Glomerular visceral epithelial cell (primary cell): ENCODE measurements around the gene GCAT.

Experiments
- DNase-seq: peaks from one replicate; pipeline ENCODE4 v3.0.0-alpha.2; 2016; ENCODE audit errors: extremely low spot score

The GCAT gene

DNA sequence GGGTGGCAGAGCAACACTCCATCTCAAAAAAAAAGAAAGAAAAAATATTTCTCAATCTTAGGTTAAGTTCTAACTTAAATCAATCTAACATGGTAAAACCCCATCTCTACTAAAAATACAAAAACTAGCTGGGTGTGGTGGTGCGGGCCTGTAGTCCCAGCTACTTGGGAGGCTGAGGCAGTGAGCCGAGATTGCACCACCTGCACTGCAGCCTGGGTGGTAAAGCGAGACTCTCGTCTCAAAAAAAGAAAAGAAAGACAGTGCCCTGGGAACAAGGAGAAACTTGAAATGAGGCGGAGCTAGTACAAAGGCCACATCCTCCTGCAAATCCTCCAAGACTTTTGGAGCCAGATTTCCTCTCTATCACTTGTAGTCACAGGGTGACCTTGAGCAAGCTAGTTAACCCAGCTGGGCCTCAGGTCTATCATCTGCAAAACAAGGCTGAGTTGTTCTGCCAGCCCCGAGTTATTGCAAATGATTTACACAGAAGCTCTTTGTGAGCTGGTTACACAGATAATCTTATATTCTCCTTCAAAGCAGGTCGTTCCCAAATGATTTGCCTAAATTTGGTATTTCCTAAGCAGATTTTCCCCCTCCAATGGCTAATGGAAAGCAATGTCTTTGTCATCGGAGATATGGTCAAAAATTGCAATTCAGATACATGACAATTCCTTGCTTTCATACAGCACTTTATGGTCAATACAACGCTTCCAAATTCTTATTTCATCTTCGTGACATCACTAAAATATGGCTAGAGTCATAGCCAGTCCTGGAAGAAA is 34.5 kb downstream of the GCAT start:
- DNase-seq, result no peak

DNA sequence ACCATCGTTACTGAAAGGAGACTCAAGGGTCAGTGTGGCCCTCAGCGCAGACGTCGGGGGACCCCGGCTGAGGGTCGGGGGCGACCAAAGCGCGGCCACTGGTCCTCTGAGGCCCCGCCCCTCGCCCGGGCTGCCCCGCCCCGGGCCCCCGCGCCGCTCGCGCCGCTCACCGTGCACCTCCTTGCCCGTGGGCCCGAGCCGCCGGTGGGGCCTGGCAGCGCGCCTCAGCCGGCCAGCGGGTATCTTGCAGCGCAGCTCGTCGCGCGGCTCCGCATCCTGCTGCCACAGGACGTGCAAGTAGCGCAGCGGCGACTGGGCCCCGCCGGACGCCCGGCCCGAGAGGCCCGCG is 36.0 kb downstream of the GCAT start:
- DNase-seq, result no peak

DNA sequence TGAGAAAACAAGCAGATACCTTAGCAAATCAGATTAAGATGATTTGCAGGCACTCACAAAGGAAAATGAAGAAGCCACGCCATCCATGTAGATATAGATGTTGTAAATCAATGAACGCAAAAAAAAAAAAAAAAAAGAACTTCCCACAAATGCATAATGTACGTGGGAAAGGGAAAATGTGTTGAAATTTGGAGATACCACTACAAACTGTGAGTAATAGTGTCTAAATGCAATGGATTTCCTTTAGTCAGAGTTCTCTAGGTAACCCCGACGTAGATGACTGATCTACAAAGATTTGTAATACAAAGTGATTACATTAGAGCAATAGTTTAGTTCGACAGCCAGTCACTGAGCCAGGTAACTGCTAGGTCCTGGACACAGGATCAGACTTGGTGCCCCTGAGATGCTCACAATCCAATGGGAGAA is 37.2 kb downstream of the GCAT start:
- DNase-seq, result no peak

DNA sequence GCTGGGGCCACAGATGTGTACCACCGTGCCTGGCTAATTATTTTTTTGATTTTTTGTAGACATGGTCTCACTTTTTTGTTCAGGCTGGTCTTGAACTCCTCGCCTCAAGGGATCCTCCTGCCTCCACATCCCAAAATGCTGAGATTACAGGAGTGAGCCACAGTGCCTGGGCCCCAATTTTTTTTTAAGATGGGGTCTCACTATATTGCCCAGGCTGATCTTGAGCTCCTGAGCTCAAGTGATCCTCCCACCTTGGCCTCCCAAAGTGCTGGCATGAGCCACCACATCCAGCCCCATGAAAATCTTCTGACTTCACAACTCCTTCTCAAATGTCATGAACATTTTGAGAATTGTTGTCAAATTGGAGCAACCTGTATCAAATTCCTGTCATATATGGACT is 38.7 kb downstream of the GCAT start:
- no peak for DNase-seq

DNA sequence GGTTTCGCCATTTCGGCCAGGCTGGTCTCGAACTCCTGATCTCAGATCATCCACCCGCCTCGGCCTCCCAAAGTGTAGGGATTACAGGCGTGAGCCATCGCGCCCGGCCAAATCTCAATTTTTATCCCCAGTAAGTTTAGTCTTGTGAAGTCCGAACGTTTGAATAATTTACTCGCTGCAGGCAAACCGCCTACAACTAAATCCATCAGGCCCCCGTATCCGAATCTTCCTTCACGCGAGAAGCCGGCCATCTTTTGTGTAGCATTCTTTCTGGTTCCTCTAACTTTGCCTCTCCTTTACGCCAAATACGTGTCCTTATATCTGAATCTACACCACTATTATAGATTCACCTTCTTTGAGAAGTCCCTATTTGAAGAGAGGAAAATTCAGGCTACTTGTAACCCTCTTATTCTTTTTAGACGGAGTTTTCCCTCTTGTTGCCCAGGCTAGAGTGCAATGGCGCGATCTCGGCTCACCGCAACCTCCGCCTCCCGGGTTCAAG is 40.9 kb downstream of the GCAT start:
- DNase-seq, result peak; percentile 22

DNA sequence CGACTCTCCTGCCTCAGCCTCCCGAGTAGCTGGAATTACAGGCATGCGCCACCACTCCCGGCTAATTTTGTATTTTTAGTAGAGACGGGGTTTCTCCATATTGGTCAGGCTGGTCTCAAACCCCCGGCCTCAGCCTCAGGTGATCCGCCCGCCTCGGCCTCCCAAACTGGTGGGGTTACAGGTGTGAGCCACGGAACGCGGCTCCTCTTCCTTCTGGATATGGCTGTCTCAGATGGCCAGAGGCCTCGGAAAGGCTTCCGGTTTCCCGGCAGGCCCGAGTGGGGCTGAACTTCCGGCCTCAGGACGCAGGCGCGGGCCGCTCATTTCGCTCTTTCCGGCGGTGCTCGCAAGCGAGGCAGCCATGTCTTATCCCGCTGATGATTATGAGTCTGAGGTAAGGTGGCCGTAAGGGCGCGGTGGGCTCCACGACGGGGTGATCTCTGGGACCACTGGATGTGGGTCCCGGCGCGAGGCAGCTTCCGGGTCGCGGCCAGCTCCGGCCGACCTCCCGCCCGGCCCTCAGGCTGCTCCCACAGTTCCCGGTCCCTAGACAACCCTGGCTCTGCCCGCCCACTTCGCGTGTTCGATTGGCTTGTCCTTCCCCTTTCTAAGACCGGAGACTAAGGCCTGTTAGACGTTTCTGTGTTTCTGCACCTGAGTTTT is 41.5 kb downstream of the GCAT start, which contains the start of gene EIF3L:
EIF3L (plus strand) TSS at position 331 of the 663 bp plus-strand sequence; CDS start at position 362, 31 bp downstream.
- peak; percentile 84 for DNase-seq

DNA sequence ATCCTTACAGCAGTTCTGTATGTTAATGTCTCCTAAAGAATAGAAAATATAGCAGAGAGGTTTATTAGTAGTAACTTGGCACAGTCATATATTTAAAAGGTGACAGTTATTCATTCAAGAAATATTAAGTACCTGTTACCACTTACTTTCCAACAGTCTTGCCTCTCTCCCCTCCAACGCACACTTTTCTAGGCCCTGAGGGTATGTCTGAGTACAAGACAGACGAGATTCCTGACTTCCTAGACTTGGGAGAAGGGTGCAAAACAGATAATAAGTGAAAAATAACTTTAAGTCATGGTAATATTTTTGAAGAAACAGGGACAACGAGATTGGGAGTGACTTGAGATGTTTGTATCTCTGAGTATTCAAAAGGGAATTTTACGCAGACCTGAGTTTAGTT is 43.1 kb downstream of the GCAT start:
- DNase-seq, result no peak

DNA sequence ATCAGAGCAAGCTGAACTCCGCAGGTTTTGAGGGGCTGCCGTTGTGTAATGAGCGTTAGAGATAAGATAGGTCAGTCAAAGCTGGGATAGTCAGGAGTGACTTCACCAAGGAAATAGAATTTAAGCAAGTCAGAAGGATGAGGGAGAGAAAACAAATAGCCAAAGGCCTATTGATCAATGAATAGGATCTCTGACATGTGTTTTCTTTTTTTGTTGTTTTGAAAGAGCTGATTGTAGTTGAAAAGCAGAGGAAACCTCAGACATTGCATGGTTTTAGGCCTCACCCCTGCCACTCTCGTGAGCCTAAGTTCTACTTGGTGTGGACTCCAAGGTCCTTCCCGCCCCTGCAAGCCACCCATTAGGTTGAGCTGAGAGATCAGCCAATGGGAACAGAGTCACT is 44.7 kb downstream of the GCAT start:
- no peak for DNase-seq

DNA sequence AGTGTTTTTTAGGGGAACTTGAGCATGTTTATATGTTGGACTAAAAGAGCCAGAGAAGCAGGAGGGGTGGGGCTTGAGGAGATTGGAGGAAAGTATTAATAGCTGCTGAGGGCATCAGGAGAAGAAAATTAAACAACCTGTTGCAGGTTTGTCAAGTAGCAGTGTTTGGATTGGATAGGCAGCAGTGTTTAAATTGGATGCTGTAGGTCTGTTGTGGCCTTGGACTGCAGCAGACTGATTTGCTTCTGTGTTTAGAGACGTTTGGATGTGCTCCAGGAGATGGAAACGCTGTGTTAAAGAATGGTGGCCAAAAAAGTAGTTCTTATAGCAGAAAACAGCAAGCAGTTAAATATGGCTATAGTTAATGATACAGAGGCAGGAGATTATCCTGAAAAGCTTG is 47.2 kb downstream of the GCAT start:
- DNase-seq, result no peak

DNA sequence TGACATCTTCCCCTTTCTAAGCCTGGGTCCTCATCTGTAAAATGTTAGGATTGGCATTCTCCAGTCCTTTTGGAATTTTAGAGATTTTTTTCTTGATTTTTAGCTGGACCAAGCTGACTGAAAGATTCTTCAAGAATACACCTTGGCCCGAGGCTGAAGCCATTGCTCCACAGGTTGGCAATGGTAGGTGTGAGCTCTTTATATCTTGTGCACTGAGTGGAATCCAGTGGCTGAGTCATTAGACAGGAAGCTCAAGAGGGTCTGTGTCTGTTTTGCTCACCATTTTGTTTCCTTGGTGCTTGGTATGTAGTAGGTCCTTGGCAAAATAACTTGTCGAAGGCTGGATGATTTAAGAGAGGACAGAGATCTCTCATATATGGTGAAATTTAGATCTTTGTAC is 47.7 kb downstream of the GCAT start:
- DNase-seq, result no peak

DNA sequence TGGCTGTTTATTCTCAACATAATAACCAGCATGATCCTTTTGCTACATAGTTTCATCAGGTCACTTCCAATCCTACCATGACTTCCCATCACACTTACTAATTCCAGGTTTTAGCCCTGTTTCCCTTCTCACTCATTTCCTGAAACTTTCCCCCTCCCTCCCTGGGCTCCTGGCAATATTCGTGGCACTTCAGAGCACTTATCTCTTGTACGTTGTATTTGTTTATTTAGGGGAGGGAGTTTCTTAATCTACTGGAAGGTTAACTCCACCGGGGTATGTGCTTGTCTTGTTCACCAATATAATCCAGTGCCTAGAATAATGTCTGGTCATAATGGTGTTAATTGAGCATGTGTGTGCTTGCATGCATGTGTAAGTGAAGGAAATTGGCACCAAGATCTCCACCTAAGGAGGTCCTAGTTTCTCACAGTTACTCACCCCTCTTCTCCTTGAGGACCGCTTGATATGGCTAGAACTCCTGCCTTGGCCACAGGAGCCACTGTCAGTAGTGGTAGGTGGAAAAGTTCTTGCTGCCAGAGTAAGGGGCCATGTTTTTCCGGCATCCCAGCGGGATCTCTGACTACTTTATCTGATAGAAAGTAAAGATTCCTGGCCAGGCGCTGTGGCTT is 53.2 kb downstream of the GCAT start:
- no peak for DNase-seq

DNA sequence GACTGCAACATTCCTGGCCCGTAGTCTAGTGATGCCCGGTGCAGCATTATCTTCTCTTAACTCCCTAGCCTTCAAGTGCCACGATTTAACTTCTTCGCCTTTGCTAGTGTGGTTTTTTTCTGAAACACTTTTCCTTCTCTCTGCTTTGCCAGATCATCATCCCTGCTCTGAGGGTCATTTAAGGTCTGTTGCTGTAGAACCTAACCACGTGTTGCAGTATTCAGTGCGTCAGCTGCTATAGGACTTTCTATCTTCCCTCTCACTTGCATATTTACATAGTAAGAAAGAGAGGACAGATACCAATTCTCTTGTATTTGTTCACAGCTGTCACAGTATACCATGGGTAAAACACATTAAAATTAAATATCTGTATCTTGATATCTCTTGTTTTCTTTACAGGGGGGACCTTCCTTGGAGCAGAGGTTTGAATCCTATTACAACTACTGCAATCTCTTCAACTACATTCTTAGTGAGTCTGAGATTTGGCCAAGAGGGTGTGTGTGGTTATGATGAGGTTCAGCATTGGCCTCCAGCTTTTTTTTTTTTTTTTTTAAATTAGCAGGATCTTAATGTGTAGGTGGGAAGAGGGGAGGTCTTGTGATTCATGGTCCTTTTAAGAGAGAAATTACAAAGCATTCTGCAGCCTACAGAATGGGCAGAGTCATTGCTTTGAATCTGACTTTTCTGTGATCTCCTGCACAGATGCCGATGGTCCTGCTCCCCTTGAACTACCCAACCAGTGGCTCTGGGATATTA is 55.0 kb downstream of the GCAT start:
- DNase-seq, result no peak

DNA sequence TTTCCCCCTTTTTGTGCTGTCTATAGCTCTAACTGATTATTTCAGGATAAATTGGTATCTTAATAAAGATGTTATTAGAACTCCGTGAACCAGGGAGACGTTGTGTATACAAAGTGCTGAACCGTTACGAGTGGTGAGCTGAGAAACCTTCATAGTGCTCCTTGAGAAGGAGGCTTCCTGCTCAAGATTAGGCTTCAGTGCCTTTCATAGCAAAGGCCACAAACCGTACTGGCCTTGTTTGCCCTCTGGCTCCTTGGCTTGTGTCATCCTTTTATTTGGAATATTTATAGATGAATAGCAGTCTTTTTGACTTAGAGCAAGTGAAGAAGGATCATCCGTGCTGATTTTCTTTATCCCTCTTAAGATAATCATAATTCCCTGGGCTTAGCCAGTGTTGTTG is 57.8 kb downstream of the GCAT start:
- no peak for DNase-seq
